Fibroblast of the conjunctiva (primary cell): ENCODE data around the gene FOXP4.
A peak's percentile ranks its signal among the peaks of the same experiment; 100 is the strongest.
"Not testable (repeated sequence)": the region's sequence is repeated elsewhere in the genome, so short reads cannot be mapped to it uniquely, and the experiment has no call there.

Experiments used
- DNase-seq: peaks from one replicate; pipeline ENCODE4 v3.0.0-alpha.2; 2010; ENCODE audit warnings: low read depth

Gene FOXP4

GRCh38 chr6:41600499-41601247 lies 54.5 kb downstream of the FOXP4 start:
- no peak for DNase-seq

- no peak for DNase-seq
Measured at GRCh38 chr6:41601248-41601549, 55.0 kb downstream of the FOXP4 start.

- no peak for DNase-seq
Measured at GRCh38 chr6:41602422-41602743, 56.2 kb downstream of the FOXP4 start.

GRCh38 chr6:41602864-41603608 lies 56.9 kb downstream of the FOXP4 start:
- DNase-seq, result peak; percentile 65

- no peak for DNase-seq
Measured at GRCh38 chr6:41604006-41604405, 57.8 kb downstream of the FOXP4 start.

- DNase-seq, result no peak
Measured at GRCh38 chr6:41605649-41606048, 59.5 kb downstream of the FOXP4 start.

- no peak for DNase-seq
Measured at GRCh38 chr6:41607036-41607435, 60.9 kb downstream of the FOXP4 start.

GRCh38 chr6:41607736-41608135 lies 61.6 kb downstream of the FOXP4 start:
- no peak for DNase-seq

- DNase-seq, result no peak
Measured at GRCh38 chr6:41608443-41609151, 62.4 kb downstream of the FOXP4 start.

- no peak for DNase-seq
Measured at GRCh38 chr6:41614715-41615114, 68.5 kb downstream of the FOXP4 start.

- DNase-seq, result no peak
Measured at GRCh38 chr6:41615311-41615710, 69.1 kb downstream of the FOXP4 start.

GRCh38 chr6:41618598-41618997 lies 72.4 kb downstream of the FOXP4 start:
- DNase-seq, result no peak

GRCh38 chr6:41619193-41619592 lies 73.0 kb downstream of the FOXP4 start:
- DNase-seq, result not testable (repeated sequence)

GRCh38 chr6:41621367-41621766 lies 75.2 kb downstream of the FOXP4 start:
- DNase-seq, result no peak

GRCh38 chr6:41621802-41622201 lies 75.6 kb downstream of the FOXP4 start:
- no peak for DNase-seq

- no peak for DNase-seq
Measured at GRCh38 chr6:41622206-41622988, 76.2 kb downstream of the FOXP4 start.

- no peak for DNase-seq
Measured at GRCh38 chr6:41623330-41623729, 77.1 kb downstream of the FOXP4 start.

GRCh38 chr6:41624621-41625380 lies 78.6 kb downstream of the FOXP4 start:
- no peak for DNase-seq

- DNase-seq, result peak; percentile 34
Measured at GRCh38 chr6:41625442-41625841, 79.3 kb downstream of the FOXP4 start.

- no peak for DNase-seq
Measured at GRCh38 chr6:41626022-41626421, 79.8 kb downstream of the FOXP4 start.

GRCh38 chr6:41626917-41627316 lies 80.7 kb downstream of the FOXP4 start:
- no peak for DNase-seq

- no peak for DNase-seq
Measured at GRCh38 chr6:41629128-41629527, 82.9 kb downstream of the FOXP4 start.
